ENCODE data around the gene PYM1. TPM values are rescaled to one million over a fixed set of nuclear protein-coding genes. Genes with fewer than 3 reads are reported as not detected.

PYM1 gene
- total and polyA plus RNA-seq, 2 of the 13 experiments (the other 11 are each of a cell fraction or from before 2014, with no cell fraction given) = 44.0 to 51.8 TPM

DNA sequence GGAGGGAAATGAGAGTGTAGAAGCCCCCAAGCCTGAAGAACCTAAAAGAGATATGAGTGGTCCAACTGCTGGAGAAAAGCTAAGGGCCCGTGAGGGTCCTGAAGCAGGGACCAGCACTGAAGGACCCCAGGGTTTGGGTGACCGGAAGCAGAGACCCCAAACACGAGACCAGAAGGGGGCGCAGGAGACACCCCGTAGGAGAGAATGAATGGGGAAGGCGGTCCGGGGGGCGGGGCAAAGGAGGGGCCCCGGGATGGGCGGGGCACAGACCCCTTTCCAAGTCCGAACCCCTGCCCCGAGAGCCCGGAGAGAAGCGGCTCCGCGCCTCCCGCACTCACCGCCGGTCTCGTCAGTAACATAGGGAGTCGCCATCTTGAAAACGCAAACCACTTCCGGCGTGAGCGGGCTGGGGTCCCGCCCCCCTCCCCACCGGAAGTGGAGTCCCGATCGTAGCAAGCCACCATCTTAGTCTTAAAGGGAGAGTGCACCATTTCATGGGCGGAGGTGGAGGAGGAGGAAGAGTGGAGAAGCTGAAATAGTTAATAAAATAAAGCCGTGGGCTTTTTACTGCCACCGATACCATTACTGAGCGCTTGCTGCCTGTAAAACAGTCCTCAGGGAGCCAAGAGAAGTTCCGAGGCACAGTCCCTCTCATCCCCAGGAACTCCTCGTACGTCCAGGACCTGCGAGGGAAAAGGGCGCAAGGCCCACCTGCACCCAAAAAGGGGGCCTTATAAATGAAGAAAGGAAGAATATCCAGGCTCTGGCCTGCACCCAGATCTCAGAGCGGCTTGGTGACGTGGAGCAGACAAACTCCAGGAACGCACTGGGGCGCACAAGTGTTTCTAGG lies 731 bp downstream of the PYM1 start:
- Histone ChIP-seq H3K9ac (ENCODE audit: insufficient read depth, low read depth, low read length) (peak overlapping the region; percentile 96), H3K79me2 (ENCODE audit: insufficient read depth, low read length) (peaks cover 53% of the 10 kb centered on the region), H3K9me3 (ENCODE audit: low read length) (no peaks in the 10 kb centered on the region), H3K36me3 (replicated peaks in 1 of 2; ENCODE audit: control insufficient read depth in 1 of 2, insufficient read depth in 2 of 2, low read length in 2 of 2) (peaks cover 0 to 5% of the 10 kb centered on the region in 2 experiments; a peak in 3 of 5 replicates), H3K27ac (ENCODE audit: extremely low read length, insufficient read depth, low read length) (peak overlapping the region; percentile 96), H3K27me3 (ENCODE audit: control insufficient read depth in 1 of 2, insufficient read depth in 2 of 2, low read length in 2 of 2) (no peaks in the 10 kb centered on the region; a peak in 1 of 5 replicates), H2AFZ (ENCODE audit: low read length) (no peak overlapping the region), H4K20me1 (ENCODE audit: insufficient read depth, low read length) (peaks cover 12% of the 10 kb centered on the region), H3K4me2 (ENCODE audit: low read depth, low read length) (peak overlapping the region; percentile 97), H3K4me1 (ENCODE audit: insufficient read depth, low read length) (peaks cover 58% of the 10 kb centered on the region), H3K4me3 (replicated peaks in 1 of 3; ENCODE audit: insufficient read depth in 1 of 3, low read depth in 2 of 3, low read length in 3 of 3) (peak overlapping the region; percentile 72 to 90 (median 89))
- DNase-seq (ENCODE audit: low spot score) = peak; percentile 90
- peak; percentile 23 for FAIRE-seq
- BruUV-seq (replicated peaks) = no TSS peak
- POLR2A ChIA-PET = interaction anchor here (0.5 to 10.5 kb wide), 20 partner anchors 8 to 206 kb away, joined by 3 to 108 read pairs (median 4); partner anchors contain the start of genes DNAJC14, ORMDL2, RAB5B and RDH5
- in situ Hi-C loops (cut with HindIII; ENCODE audit: extremely low pct_ligation_motif_present, low pct_unique_long_range_greater_than_20kb) (loop anchor here (5.0 kb wide), 1 partner anchor 95 kb away; no protein-coding TSS in a partner anchor), intact Hi-C loops (cut with micrococcal nuclease; ENCODE audit: unreplicated experiment) (loop anchor here (1.0 kb wide), 2 partner anchors 98 to 110 kb away; partner anchors contain the start of genes DNAJC14 and SARNP)
- peak; percentile 73 for ATAC-seq
- under 1% methylated on average over 23 of the region's 42 CpGs for WGBS (ENCODE audit: low lambda C conversion rate)
- CTCF ChIA-PET (ENCODE audit: low intra/inter-chr PET ratio, low total read pairs) = interaction anchor here (1.9 kb wide), 1 partner anchor 13 kb away, joined by 8 read pairs; no protein-coding TSS in a partner anchor
- TF ChIP-seq ZNF83 (CRISPR knock-in tag; IDR thresholded peaks at IDR 0.05; ENCODE audit: borderline replicate concordance) = no peak
- TF ChIP-seq ZNF3 (CRISPR knock-in tag; IDR thresholded peaks at IDR 0.05) = no peak
- TF ChIP-seq ETV5 (CRISPR knock-in tag; IDR thresholded peaks at IDR 0.05; ENCODE audit: borderline replicate concordance) = peak; percentile 92
- TF ChIP-seq, protein P1, sequence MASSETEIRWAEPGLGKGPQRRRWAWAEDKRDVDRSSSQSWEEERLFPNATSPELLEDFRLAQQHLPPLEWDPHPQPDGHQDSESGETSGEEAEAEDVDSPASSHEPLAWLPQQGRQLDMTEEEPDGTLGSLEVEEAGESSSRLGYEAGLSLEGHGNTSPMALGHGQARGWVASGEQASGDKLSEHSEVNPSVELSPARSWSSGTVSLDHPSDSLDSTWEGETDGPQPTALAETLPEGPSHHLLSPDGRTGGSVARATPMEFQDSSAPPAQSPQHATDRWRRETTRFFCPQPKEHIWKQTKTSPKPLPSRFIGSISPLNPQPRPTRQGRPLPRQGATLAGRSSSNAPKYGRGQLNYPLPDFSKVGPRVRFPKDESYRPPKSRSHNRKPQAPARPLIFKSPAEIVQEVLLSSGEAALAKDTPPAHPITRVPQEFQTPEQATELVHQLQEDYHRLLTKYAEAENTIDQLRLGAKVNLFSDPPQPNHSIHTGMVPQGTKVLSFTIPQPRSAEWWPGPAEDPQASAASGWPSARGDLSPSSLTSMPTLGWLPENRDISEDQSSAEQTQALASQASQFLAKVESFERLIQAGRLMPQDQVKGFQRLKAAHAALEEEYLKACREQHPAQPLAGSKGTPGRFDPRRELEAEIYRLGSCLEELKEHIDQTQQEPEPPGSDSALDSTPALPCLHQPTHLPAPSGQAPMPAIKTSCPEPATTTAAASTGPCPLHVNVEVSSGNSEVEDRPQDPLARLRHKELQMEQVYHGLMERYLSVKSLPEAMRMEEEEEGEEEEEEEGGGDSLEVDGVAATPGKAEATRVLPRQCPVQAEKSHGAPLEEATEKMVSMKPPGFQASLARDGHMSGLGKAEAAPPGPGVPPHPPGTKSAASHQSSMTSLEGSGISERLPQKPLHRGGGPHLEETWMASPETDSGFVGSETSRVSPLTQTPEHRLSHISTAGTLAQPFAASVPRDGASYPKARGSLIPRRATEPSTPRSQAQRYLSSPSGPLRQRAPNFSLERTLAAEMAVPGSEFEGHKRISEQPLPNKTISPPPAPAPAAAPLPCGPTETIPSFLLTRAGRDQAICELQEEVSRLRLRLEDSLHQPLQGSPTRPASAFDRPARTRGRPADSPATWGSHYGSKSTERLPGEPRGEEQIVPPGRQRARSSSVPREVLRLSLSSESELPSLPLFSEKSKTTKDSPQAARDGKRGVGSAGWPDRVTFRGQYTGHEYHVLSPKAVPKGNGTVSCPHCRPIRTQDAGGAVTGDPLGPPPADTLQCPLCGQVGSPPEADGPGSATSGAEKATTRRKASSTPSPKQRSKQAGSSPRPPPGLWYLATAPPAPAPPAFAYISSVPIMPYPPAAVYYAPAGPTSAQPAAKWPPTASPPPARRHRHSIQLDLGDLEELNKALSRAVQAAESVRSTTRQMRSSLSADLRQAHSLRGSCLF (CRISPR knock-in tag; IDR thresholded peaks at IDR 0.05; ENCODE audit: borderline replicate concordance) = no peak; the same call in 1 of the 2 replicates
- no peak for TF ChIP-seq GPN1 (CRISPR knock-in tag; IDR thresholded peaks at IDR 0.05; ENCODE audit: borderline replicate concordance)
- no peak for TF ChIP-seq FOXK2 (IDR thresholded peaks at IDR 0.05)
- no peak for TF ChIP-seq PCBP2 (optimal IDR thresholded peaks at IDR 0.05; ENCODE audit: low read depth, low read length, poor library complexity, severe bottlenecking)
- TF ChIP-seq, protein P2, sequence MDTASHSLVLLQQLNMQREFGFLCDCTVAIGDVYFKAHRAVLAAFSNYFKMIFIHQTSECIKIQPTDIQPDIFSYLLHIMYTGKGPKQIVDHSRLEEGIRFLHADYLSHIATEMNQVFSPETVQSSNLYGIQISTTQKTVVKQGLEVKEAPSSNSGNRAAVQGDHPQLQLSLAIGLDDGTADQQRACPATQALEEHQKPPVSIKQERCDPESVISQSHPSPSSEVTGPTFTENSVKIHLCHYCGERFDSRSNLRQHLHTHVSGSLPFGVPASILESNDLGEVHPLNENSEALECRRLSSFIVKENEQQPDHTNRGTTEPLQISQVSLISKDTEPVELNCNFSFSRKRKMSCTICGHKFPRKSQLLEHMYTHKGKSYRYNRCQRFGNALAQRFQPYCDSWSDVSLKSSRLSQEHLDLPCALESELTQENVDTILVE (CRISPR knock-in tag; IDR thresholded peaks at IDR 0.05) = peak; percentile 100
- TF ChIP-seq KMT2B (CRISPR knock-in tag; IDR thresholded peaks at IDR 0.05) = peak; percentile 63
- TF ChIP-seq ATF7 (IDR thresholded peaks at IDR 0.05) = no peak
- no peak for TF ChIP-seq ATF7 (CRISPR knock-in tag; IDR thresholded peaks at IDR 0.05)
- no peak for TF ChIP-seq FIP1L1 (IDR thresholded peaks at IDR 0.05; ENCODE audit: borderline replicate concordance, insufficient read depth, low read depth, low read length)
- TF ChIP-seq ZBTB1 (CRISPR knock-in tag; IDR thresholded peaks at IDR 0.05; ENCODE audit: borderline replicate concordance) = no peak
- TF ChIP-seq HNRNPH1 (optimal IDR thresholded peaks at IDR 0.05; ENCODE audit: low read depth, low read length) = no peak
- no peak for TF ChIP-seq NR3C1 (CRISPR knock-in tag; IDR thresholded peaks at IDR 0.05)
- no peak for TF ChIP-seq ZNF326 (CRISPR knock-in tag; IDR thresholded peaks at IDR 0.05; ENCODE audit: borderline replicate concordance)
- TF ChIP-seq, protein P3, sequence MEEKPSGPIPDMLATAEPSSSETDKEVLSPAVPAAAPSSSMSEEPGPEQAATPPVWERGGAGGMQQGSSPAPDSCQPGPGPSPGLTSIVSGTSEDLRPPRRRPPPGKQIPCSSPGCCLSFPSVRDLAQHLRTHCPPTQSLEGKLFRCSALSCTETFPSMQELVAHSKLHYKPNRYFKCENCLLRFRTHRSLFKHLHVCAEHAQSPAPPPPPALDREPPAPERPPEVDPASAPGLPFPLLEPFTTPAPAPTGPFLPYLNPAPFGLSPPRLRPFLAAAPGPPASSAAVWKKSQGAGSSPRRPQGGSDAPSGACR (CRISPR knock-in tag; IDR thresholded peaks at IDR 0.05) = no peak; the same call in 1 of the 2 replicates

Data from HepG2 (cell line).